Measurements from ENCODE around the gene LRRC75A. TPM values are rescaled to one million over a fixed set of nuclear protein-coding genes. Genes with fewer than 3 reads are reported as not detected.
"Not testable (repeated sequence)": the region's sequence is repeated elsewhere in the genome, so short reads cannot be mapped to it uniquely, and the experiment has no call there.

The LRRC75A gene
- total RNA-seq, 1 experiment from 2014 or later, result 0.39 TPM

DNA sequence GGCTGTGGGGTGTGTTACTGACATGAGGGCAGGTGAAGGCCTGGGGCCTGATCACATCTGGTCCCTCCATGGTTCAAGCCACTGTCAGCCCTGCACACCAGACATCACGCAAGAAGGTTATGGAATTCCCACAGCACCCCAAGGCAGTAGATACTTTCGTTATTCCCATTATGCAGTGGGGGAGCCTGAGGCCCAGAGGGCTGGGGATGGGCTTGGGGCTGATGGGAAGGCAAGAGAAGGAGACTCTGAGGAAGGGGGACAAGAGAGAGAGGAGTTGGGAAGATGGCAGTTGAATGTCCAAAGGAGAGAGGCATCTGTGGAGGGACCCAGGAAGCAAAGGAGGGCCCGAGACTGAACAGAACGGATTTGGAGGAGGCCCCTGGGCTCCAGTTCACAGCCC is 42.0 kb downstream of the LRRC75A start:
- DNase-seq (ENCODE audit: low spot score), result no peak

GRCh38 chr17:16449121-16449570 is 42.8 kb downstream of the LRRC75A start:
- no peak for DNase-seq (ENCODE audit: low spot score)

DNA sequence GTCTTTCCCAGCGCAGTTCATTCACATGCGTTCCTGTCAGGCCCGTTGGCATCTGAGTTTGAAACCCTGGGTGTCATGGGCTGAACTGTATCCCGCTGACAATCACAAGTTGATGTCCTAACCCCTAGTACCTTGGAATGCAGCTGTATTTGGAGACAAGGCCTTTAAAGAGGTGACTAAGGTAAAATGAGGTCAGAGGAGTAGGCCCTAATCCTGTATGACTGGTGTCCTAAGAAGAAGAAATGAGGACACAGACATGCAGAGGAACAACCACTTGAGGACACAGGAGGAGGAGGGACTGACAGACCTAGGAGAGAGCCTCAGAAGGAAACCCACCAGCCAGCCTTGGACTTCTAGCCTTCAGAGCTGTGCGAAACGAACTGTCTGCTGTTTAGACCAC is 43.5 kb downstream of the LRRC75A start:
- DNase-seq (ENCODE audit: low spot score), result no peak

- DNase-seq (ENCODE audit: low spot score), result no peak
Observed at GRCh38 chr17:16447676-16448075, 44.3 kb downstream of the LRRC75A start.

GRCh38 chr17:16446338-16446983 is 45.5 kb downstream of the LRRC75A start:
- DNase-seq (ENCODE audit: low spot score), result no peak

DNA sequence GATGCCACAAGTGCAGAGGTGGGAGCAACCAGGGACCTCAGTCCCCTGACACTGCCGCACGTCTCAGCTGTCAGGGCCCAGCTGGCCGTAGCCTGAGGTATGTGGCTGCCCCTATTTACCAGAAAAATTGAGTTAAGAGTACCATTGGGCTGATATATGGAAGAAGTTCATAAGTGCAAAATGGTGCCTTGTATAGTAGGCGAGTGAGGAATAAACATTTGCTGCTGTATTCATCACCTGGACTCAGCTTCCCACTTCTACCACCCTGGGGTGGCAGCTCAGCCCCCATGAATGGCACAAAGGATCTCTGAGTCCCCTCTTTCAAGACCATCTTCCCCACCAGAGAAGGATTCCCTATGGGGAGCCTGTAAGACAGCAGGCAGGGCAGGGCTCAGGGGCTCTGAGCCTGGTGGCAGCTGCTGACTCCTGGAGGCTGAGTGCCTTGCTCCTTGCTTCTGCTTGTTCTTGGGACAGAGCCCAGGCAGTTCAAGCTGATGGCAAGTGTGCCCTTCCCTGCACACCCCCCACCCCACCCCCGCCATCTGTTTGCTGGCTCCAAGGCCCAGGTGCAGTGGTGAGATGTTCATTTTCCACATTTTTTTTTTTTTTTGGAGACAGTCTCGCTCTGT is 47.6 kb downstream of the LRRC75A start:
- no peak for DNase-seq (ENCODE audit: low spot score)

- DNase-seq (ENCODE audit: low spot score), result no peak
Observed at GRCh38 chr17:16443511-16444257, 48.3 kb downstream of the LRRC75A start.

DNA sequence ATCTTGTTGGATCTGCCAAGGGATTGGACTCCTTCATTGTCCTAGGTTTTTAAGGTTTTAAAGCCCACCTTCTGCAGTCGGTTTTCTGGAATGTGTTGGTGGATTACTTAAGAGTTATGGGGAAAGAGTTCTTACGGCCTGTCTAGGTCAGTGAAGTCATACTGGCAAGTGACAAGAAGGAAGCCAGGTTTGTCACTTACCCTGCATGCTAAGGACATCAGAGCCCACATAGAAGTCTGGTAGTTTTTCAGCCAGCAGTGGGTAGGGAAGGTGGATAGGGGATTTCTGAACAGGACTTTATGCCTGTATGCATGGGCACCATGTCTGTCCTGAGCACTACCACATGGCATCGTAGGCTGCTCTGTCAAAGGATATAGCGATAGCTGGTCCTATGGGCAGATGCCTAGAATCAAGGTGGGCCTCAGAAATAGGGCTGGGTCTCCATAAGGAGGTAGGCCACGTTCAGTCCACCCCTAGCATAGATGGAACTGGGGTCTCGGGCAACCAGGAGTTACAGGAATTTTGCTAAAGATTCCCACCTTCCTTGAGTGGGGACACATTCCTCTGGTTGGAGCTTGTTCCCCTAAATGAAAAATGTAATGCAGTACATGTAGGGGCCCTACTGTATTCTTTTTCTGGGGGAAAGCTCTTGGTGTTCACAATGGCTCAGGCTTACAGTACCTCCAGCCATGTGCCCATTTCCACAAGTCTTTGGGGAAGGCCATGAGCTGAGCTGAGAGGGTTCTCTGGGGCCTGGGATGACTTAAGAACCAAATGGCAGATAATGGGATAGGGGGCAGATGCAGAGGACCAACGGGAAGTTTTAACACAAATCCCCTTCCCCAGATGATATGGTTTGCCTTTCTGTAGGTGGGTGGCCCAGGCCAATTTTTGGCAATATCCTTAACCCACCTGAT is 49.1 kb downstream of the LRRC75A start:
- no peak for DNase-seq (ENCODE audit: low spot score)

- peak; percentile 55 for DNase-seq (ENCODE audit: low spot score)
Observed at GRCh38 chr17:16442141-16442540, 49.9 kb downstream of the LRRC75A start.

DNA sequence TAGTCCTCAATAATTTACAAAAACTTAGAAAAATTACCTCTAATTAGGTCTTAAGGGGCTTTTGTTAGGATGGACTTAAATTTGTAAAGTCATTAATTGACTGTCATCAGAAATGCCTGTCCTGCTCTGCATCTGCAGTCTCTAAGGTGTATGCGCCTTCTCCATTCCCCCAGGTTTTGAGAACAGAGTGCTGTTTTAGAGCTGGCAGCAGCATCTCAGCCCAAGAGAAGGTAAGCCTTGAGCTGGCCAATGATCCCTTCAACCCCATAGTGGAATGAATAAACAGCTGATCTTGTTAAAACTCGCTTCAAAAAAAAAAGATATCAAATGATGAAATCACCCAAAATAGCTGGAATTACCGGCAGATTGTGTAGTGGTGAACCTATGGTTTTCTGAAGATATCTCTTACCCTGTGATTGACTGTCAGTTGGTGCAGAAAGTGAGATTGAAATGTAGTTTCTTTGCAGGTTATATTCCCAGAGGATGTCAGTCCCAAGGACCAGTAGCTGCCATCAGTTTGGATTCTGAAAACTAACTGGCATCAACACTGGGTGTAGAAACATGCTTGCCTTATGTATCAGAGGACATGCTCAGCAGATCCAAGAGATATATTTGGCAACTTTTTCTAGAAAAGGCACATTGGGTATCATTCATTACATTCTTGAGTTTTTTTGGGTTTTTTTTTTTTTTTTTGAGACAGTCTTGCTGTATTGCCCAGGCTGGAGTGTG is 50.9 kb downstream of the LRRC75A start:
- DNase-seq (ENCODE audit: low spot score), result no peak

- not testable (repeated sequence) for DNase-seq (ENCODE audit: low spot score)
Observed at GRCh38 chr17:16440354-16440753, 51.6 kb downstream of the LRRC75A start.

DNA sequence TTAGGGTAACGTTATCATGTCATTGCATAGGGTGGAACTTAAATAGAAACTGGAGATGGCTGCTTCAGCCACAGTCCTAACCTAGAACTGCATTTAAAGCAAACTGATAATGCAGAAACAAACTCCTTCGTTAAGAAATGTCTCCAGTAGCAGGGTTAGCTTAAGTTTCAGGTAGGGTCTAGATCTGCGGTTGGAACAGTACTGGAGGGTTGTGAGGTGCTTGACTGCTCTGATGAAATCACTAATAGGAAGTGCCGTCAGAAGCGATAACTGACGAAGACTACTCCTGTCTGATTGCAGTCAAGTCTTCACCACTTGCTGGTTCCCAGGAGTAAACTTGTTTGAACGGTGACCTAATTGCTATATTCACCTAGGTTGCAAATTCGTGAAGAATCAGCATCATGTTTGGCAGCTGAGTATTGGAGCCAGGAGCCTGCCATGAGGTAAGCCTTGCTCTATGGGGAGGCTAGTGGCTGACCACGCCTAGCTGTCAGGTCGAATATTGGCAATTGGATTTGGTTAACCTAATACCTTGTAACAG is 52.1 kb downstream of the LRRC75A start:
- DNase-seq (ENCODE audit: low spot score), result no peak

GRCh38 chr17:16439303-16439791 is 52.6 kb downstream of the LRRC75A start:
- no peak for DNase-seq (ENCODE audit: low spot score)

- peak; percentile 99 for DNase-seq (ENCODE audit: low spot score)
Observed at GRCh38 chr17:16438557-16439302, 53.3 kb downstream of the LRRC75A start.

DNA sequence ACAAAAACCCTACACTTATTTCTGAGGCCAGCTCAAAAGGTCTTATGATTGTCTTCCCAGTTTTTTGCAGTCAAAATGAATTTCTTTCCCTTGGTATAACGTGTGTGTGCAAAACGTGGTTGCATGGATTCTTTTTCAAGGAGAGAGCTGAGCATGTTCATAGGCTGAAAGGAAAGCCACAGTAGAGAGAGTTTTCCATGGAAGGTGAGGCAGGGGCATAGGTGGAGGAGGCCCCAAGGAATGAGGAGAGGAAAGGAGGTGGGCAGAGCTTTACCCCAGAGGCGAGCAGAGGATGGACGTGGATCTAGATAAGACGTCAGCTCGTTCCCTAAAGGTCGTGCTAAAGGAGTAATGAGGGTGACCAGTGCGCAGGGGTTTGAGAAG is 53.8 kb downstream of the LRRC75A start:
- no peak for DNase-seq (ENCODE audit: low spot score)

DNA sequence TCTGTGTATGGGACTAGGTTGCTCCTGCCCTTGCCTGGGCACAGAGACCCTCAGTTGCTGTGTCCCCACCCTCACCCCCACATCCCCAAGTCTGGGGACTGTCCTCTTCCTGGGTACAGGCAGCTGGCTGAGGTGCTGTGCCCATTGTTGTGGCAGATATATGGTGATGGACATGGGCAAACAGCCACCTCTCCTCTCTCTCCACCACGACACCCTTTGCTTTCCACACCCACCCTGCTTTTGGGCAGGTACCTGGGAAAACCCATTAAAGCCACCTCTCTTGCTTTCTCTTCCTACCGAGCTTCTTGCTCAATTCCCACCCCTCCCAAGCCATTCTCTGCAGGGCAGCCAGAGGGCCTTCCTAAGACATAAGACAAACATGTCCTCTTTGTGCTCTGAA is 54.9 kb downstream of the LRRC75A start:
- DNase-seq (ENCODE audit: low spot score), result no peak

- DNase-seq (ENCODE audit: low spot score), result no peak
Observed at GRCh38 chr17:16435925-16436886, 55.8 kb downstream of the LRRC75A start.

GRCh38 chr17:16434662-16435061 is 57.3 kb downstream of the LRRC75A start:
- DNase-seq (ENCODE audit: low spot score), result no peak

DNA sequence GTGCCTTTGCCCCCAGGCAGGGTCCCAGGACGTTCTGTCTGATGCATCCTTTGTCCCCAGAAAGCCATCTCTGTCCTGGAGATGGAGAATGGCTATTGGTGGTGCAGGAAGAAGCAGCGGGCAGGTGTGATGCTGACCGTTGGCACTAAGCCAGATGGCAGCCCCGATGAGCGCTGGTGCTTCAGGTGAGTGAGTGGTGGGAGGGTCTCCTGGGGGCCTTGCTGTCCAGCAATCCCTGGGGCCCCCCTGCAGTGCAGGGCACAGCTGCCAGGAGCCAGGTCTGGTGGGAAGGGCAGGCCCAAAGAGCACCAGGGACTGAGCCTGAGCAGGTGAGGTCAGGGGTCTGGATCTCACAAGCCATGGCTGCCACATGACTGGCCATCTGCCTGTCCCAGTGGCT is 58.5 kb downstream of the LRRC75A start:
- no peak for DNase-seq (ENCODE audit: low spot score)
